Islet precursor cell (in vitro differentiated cells): ENCODE results near the gene HCFC2.
"Not testable (repeated sequence)": the region's sequence is repeated elsewhere in the genome, so short reads cannot be mapped to it uniquely, and the experiment has no call there.

Source experiments
- DNase-seq: peaks from one replicate; pipeline ENCODE4 v3.0.0-alpha.2; 2018

HCFC2 gene

DNA sequence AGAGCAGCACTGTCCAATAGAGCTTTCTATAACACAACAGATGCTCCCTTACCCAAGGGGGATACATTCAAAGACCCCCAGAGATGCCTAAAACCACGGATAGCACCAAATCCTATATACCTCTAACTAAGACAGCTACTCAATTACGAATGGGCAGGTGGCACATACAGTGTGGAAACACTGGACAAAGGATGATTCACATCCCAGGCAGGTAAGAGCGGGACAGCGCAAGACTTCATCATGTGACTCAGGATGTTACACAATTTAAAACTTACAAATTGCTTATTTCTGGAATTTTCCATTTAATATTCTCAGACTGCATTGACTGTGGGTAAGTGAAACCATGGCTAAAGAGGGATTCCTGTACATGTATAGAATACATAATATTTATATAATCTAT, 5.5 kb upstream of the HCFC2 start:
- DNase-seq: no peak

DNA sequence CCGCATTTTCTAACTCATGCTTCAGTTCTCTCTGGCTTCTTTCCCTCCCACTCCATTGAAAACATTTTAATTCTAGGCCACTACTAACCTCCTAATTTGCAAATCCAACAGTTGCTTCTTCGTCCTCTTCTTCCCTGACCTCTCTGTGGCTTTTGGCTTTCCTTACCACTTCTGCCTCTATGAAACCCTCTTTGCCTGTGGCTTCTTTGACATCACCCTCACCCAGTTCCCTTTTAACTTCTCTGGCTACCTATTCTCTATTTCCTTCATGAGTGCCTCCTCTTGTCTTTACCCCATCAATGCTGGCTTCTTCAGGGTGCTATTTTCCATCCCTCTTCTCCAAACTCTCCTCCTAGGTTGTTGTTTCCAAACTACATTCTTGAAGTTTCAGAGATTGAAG, 4.4 kb upstream of the HCFC2 start:
- DNase-seq: no peak

DNA sequence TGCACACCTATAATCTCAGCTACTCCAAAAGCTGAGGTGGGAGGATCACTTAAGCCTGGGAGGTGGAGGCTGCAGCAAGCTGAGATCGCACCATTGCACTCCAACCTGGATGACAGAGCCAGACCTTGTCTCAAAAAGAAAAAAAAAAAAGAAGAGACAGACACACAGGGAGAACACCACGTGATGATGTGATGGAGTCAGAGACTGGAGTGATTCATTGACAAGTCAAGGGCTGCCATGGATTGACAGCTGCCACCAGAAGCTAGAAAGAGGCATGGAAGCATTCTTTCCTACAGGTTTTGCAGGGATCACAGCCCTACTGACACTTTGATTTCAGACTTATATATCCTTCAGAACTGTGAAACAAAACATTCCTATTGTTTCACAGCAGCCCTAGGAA, 3.5 kb upstream of the HCFC2 start:
- peak; percentile 67 for DNase-seq

DNA sequence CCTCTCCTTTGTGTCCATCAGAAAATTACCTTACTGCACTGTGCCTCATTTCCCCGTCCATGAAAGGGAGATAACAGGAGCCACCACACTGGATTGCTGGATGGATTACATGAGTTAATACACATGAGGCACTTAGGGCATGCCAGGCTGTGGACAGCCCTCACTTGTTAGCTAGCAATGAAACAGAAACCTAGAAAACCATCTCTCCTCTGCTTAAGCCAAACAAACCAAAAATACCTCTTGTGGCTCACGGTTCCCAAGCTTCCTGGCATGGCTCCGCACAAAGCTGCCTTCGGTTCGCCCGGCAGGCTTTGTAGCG, 660 bp upstream of the HCFC2 start:
- no peak for DNase-seq

DNA sequence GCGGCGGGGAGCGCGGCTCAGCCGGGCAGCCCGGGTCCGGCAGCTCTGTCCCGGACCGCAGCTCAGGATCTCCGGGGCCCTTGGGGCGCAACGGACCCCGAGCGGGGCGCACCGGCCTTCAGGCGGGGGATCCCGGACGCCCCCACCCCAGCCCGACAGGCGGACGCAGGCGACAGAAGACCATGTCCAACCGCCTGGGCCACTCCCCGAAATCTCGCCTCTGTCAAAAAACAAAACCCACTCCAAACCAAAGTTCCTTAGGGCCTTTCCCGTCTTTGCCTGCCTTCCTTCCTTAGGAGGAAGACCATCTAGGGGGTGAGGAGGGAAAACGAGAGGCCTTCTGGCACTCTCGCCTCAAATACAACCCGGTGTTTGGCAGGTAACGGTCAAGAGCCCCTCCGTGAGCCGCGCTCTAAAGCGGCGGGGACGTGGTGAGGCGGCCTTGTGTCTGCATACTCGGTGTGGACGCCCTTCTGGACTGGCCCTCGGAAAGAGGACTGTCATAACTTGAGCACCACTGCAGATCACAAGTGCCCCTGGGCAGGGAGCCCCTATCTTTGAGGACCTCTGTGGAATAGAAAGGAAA, 604 bp downstream of the HCFC2 start:
- DNase-seq: peak; percentile 59

DNA sequence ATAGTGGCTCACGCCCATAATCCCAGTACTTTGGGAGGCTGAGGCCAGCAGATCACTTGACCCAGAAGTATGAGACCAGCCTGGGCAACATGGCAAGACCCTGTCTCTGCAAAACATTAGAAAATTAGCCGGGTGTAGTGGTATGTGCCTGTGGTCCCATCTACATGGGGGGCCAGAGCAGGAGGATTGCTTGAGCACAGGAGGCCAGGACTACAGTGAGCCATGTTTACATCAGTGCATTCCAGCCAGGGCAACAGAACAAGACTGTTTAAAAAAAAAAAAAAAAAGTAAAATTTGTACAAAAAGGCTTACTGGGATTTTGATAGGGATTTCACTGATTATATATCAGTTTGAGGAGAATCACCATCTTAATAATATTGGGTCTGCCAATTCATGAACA, 7.8 kb downstream of the HCFC2 start:
- no peak for DNase-seq

DNA sequence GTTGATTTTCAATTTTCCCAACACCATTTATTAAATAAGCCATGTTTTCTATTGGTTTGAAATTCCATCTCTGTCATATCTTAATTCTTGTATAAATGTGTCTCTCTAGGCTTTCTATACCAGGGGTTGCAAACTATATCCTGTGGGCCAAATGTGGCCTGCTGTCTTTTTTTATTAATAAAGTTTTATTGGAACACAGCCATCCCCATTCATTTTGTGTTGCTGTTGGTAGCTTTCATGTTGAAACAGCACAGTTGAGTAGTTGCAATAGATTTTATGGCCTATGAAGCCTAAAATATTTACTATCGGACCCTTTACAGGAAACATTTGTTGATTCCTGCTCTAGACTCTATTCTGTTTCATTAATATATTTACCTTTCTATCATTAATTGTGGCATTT, 9.4 kb downstream of the HCFC2 start:
- DNase-seq: no peak

DNA sequence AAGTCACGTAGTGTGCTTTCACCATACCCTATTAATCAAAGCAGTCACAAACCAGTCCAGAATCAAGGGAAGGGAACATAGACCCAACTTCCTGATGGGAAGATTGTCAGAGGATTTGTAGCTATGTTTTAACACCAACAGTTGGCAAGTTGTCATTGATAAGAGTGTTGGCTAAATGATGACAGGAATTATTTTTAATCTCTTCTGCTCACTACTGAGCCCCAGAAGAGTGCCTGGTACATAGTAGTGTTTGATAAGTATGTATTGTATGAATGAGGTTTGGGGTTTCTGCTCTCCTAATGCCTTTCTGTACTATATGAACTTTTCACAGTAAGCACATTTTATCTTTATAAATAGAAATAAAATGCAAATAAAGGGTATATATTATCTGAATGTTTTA, 14.7 kb downstream of the HCFC2 start:
- DNase-seq: no peak

DNA sequence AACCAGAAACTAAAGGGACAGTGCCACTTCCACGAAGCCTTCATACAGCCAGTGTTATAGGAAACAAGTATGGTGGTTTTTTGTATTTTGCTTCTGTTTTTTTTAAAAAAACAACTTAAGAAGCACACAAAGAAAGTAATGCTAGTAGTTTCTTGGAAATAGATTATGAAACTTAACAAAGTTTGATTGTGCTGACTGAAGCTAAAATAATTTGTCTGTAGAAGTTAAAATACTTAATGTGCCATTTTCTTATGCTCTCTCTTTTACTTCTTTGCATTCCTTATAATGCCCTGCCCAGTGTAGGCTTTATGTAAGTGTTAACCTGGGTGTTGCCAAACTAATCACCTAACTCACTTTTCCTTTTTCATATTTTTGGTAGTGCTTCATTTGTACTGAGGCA, 16.4 kb downstream of the HCFC2 start:
- no peak for DNase-seq

DNA sequence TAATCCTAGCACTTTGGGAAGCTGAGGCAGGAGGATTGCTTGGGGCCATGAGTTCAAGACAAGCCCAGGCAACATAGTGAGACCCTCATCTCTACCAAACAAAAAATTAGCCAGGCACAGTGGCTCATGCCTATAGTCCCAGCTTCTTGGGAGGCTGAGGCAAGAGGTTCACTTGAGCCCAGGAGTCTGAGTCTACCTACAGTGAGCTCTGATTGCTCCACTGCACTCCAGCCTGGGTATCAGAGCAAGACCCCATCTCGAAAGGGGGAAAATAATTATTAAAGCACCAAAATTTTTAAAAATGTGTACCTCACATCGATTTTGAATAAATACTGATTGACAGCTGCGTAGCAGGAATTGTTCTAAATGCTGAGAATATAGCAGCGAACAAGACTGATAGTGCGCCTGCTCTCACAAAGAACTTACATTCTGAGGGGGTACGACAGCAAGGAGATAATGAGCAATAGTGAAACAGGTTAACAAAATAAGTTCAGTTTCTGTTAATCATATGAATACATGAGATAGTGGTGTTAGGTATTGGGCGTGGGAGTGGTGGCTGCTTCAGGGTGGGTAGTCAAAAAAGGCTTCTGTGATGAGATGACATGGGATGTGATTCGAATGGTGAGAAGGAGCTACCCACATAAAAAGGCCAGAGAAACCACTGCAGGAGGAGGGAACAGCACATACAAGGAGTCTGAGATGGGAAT, 19.6 kb downstream of the HCFC2 start:
- no peak for DNase-seq

DNA sequence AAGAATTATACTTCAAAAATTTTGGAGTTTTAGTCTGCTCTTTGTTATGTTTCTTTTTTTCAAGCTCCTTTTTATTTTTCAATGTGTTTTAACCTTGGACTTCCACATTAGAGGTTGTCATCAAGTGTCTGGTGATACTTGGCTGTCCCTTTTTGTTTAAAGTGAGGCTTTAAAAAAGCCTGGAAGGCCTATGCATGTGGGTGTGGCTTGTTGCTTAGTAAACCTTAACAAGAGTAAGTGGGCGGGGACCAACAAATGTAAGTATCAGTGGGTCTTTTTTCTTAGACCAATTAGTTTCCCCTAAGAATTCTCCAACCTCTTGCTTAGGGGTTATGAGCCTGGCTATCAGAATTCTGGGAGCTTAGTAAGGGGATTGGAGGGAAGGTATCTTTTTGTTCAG, 26.4 kb downstream of the HCFC2 start:
- DNase-seq: no peak

DNA sequence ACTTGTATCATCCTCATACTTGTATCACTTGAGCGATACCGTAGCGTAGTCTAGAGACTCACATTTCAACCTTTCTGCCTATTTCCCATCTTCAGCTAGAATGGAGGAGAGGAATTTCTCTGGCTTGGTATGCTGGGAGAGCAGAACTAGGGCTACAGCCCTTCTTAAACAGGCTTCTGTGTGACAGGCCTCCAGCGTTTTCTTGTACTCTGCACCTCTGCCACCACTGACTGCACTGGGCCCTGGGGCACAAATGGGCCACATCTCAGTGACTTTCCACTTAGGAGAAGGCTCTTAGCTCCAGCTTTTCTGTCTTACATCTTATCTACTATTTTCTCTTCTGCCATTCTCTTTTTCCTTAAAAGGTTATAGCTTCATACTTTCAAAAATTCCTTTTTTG, 26.8 kb downstream of the HCFC2 start:
- DNase-seq: peak; percentile 72

DNA sequence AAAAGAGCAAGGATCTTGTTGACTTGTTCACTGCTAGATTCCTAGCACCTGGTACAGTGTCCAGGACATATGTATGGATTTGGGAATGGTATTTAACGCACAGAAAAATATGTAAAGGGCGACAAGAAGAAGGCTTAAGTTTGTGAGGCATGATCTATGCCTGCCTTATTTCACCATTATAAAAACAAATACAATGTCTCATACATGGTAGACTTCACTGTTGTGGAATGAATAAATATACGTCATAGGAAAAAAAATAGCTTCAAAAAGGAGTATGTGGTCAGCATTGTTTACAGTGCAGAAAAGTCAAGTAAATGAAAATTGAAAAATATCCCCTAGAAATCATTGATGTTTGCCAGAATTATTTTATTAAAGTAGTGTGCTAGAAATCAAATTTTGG, 30.0 kb downstream of the HCFC2 start:
- DNase-seq: no peak

DNA sequence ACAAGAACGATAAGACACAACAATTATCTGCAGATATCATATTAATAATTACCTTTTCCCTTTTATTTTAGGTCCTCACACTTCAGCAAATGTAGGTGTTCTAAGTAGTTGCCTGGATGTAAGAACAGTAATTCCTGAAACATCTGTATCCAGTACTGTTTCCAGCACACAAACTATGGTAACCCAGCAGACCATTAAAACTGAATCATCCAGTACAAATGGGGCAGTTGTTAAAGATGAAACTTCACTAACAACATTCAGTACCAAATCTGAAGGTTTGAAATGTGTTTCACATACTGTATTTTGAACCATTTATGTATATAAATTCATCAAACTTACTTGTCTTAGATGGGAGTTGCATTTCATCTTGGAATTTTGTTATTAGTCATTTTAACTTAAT, 31.0 kb downstream of the HCFC2 start:
- DNase-seq: no peak

DNA sequence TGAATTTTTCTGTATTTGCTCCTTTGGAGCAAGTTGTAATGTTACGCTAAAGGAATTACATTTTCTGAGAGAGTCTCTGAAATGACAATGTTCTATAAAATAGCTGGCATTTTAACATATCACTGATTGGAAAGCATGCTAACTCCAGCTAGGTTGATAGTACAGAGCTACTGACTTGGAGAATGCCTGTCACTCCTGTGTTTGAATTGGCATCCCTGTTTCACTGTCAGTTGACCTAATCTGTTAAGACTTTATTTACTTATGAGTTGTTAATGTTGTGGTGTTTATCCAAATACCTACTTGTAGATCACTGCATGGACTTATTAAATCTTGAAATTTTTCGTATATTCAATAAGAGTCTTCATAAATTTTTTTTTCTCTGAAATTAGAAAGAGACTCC, 33.6 kb downstream of the HCFC2 start:
- no peak for DNase-seq

DNA sequence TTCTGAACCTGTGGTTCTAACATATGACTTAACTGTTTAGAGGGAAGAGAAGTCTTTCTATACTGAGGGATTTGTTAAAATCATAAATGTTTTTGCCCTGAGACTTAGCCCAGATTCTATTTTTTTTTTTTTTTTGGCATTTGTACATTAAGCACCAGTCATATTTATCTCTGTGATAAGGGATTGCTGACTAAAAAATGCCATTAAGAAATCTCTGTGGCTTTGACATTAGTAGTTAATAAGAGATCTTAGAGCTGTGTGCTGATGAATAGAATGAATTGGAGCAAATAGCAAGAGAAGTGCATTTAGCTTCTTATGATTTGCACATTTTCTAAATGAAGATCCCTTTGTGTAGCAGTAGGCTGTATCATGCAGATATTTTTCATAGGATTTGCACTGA, 41.1 kb downstream of the HCFC2 start:
- DNase-seq: no peak

DNA sequence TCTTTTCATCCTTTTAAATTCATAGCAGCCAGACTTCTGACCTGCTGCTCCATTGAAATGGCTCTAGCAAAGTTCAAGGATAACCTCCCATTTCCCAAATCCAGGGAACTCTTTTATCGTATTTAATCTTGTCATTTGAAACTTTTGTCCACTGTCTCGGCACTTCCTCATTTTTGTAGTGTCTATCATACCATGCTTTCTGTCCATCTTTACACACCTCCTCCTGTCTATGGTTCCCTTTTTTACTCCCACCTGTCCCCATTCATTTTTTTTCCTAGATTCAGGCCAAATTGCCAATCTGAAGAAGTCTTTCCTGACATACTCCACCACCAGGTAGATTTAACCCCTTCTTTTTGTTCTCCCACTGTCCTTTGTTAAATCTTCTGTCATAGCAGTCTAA, 42.6 kb downstream of the HCFC2 start:
- no peak for DNase-seq

DNA sequence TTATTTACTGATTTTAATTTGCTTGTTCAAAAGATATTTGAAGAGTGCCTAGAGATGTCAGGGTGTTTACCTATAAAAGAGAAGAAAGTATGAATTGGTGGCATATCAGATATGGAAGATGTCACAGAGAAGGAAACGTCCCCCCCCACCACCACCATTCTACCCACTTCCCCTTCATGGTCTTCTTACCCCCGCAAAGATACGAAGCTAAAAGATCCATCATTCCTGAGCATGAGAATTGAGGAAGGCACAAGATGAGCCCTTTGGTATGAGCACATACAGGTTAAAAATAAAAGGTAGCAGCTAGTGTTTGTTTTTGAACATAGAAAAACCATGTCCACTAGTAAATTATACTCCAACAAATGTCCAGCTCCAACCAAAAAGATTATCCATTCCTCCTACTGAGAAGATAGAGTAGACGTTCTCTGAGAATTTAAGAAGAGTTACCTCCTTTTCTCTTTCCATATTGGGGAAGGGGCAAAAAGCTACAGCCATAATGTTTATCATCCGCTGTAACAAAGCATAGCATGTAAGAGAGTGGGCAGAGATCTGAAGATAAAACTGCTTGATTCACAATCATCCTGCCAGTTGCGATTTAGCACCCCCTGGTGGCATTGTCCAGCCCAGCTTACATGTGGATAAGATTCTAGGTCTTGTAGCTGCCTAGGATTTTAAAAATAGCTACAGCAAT, 44.6 kb downstream of the HCFC2 start:
- peak; percentile 93 for DNase-seq

DNA sequence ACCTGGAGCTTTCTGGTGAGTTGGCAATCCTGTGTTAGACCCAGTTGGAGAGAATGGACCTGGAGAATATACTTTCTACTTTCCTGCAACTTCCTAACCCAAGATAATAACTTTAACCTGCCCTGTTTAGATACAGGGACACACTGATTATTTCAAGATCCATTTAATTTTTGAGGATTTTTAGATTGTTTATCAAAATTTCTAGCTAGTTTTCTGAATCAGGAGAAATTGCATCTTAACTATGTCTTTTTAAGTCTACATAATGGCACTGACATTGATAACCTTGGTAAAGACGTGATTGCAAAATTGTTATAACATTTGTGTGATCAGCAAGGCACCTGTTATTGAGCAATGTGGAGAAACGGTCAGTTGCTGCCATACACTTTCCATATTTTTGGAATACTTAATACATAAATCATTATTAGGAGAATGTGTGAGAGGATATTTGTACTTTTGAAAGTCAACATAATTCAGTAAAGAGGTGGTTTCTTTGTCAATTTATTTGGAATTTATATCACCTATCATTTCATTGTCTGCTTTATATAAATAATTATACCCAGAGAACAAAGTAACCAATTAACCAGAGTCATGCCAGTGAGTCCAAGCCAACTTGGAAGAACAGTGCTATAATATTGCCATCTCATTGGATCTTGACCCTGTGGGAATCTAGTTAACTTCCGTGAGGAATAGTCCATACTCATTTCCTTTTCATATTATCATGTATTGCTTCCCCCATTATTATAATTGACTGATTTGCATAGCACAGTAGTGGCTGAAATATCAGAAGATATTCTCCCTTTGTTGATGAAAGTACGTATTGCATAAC, 45.3 kb downstream of the HCFC2 start:
- DNase-seq: no peak

DNA sequence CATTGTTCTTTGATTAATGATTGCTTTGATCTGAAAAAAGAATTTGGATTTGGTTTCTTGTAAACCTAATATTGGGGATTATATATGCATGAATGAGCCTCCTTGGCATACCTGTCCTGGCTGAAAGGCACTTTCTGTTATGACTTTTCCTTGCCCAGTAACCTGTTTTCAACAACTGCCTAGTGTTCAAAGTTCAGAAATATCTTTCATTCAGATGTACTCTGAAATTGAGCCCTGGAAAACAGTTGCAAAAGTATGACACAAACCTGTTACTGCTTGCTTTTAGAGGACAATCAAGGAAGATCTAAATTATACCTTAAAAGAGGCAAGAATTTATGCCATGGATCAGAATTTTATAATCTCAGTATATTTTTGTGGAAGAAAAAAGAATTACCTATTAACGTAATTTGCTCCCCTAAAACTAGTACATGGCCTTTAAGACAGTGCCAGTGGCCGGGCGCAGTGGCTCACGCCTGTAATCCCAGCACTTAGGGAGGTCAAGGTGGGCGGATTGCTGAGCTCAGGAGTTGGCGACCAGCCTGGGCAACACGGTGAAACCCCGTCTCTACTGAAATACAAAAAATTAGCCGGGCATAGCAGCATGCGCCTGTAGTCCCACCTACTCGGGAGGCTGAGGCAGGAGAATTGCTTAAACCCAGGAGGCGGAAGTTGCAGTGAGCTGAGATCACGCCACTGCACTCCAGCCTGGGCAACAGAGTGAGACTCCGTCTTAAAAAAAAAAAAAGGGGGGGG, 50.7 kb downstream of the HCFC2 start:
- not testable (repeated sequence) for DNase-seq

DNA sequence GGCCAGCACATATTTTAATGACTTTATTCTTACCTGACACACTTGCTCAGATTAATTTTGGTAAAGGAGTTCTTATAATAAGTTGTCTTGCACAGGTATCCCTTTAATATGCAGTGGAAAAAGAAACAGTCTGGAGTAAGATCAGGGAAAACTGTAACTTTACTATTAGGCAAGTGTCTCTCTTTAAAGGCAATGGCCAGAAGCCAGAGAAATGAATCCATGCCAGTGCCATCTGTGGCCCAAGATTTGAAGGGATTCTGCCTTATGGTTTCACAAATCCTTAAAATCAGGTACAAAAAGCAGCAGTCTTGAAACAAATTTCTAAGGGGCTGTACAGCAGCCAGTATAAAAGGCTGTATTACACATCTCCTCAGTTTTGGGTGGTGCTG, 51.2 kb downstream of the HCFC2 start:
- DNase-seq: no peak

DNA sequence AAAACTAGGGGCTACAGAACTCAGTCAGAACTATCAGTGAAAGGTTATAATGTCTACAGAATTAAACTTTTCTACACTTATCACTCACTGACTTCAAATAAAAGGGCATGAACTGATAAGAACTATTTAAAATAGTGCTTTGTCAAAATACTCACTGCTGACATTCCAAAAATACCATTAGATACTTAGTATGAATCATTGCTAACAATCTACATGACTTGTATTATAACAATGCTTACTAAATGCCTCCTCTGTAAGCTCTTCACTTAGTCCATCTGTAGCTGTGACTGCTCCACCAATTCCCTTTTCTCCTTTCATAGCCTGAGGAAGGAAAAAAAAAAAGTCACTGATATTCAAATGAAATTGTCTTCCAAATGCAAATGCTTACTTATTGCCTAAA, 56.7 kb downstream of the HCFC2 start:
- DNase-seq: no peak

DNA sequence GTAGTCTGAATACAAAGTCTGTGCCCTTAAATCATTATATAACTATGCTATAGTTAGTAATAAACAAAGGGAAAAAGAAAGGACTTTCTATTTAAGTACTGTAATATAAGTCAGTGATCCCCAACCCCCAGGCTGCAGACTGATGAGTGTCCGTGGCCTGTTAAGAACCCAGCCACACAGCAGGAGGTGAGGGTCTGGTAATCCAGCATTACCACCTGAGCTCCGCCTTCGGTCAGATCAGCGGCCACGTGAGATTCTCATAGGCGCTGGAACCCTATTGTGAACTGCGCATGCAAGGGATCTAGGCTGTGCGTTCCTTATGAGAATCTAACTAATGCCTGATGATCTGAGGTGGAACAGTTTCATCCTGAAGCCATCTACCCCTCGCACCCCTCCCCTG, 58.0 kb downstream of the HCFC2 start:
- DNase-seq: no peak
